A549 (cell line): ENCODE measurements around the gene GTF2H4. TPM values are rescaled to one million over a fixed set of nuclear protein-coding genes. Genes with fewer than 3 reads are reported as not detected.
"Not testable (repeated sequence)": the region's sequence is repeated elsewhere in the genome, so short reads cannot be mapped to it uniquely, and the experiment has no call there.

Experiments
- ATAC-seq, 2 experiments: fragments of 200-7000 bp in 1 of 2; fragments of >200 bp in 1 of 2; cut with Nextera tagmentation in 1 of 2; cut with Tn5 transposase in 1 of 2; 3 replicates each; pipeline versions ENCODE4 v1.8.0 to v1.9.1; 2018 to 2020; ENCODE audit warnings: mild to moderate bottlenecking in 1 of 2, moderate library complexity in 1 of 2
- CTCF ChIA-PET: fragments of 300-600 bp; sonication (Branson Sonifier 250); formaldehyde crosslinking; extraction: SDS; loops from one replicate; lab custom pipeline; 2021; ENCODE audit warnings: antibody characterized with exemption, inconsistent platforms; lab: Yijun Ruan, JAX
- POLR2A ChIA-PET: fragments of 350-600 bp; formaldehyde crosslinking; extraction: SDS; loops from one replicate; lab custom pipeline; 2021; ENCODE audit warnings: antibody characterized with exemption, inconsistent platforms; lab: Yijun Ruan, JAX
- DNase-seq, 2 experiments: peaks; one replicate each; pipeline versions ENCODE4 v3.0.0 to v3.0.0-alpha.2; 2011 to 2016; ENCODE audit warnings: low read depth in 1 of 2, low spot score in 1 of 2
- FAIRE-seq: peaks from 2 replicates; lab custom pipeline; 2011; peaks lifted over from hg19 to GRCh38; lab: Jason Lieb, UNC
- H3K27ac ChIP-seq, 2 experiments: fragments of >200 bp; sonication (Bioruptor Twin); formaldehyde crosslinking; 3 replicates each; pipeline ENCODE4 v1.5.1; 2016 to 2017
- H3K4me1 ChIP-seq: fragments of >200 bp; sonication (Bioruptor Twin); formaldehyde crosslinking; 3 replicates; pipeline ENCODE4 v1.6.1; 2016
- H3K4me2 ChIP-seq: fragments of >200 bp; sonication (Bioruptor Twin); formaldehyde crosslinking; 3 replicates; pipeline ENCODE4 v1.6.1; 2016
- H3K4me3 ChIP-seq: fragments of >200 bp; sonication (Bioruptor Twin); formaldehyde crosslinking; 3 replicates; pipeline ENCODE4 v1.5.1; 2016
- H3K9me3 ChIP-seq: fragments of >200 bp; sonication (Bioruptor Twin); formaldehyde crosslinking; 3 replicates; pipeline ENCODE4 v1.6.1; 2016
- CBX2 ChIP-seq: fragments of 200-600 bp; sonication (generic); IDR thresholded peaks from 2 replicates; pipeline ENCODE4 v1.6.1; 2016; ENCODE audit warnings: low read depth, mild to moderate bottlenecking, borderline replicate concordance
- EHF ChIP-seq: fragments of 250-450 bp; sonication (Bioruptor Pico); IDR thresholded peaks from 2 replicates; pipeline ENCODE4 v1.5.0; 2020; ENCODE audit warnings: mild to moderate bottlenecking
- EP300 ChIP-seq, 2 experiments: fragments of >200 bp; sonication (Bioruptor Twin); formaldehyde crosslinking; IDR thresholded peaks; 2 replicates in 1 of 2; 3 replicates in 1 of 2; pipeline ENCODE4 v1.6.1; 2016 to 2017
- FOSB ChIP-seq: fragments of 250-450 bp; sonication (Bioruptor Pico); IDR thresholded peaks from 2 replicates; pipeline ENCODE4 v1.5.0; 2020; ENCODE audit warnings: mild to moderate bottlenecking, moderate library complexity
- HOXA7 ChIP-seq: fragments of 250-450 bp; sonication (Bioruptor Pico); IDR thresholded peaks from 2 replicates; pipeline ENCODE4 v1.5.0; 2020; ENCODE audit warnings: mild to moderate bottlenecking, moderate library complexity
- HOXB13 ChIP-seq: fragments of 250-450 bp; sonication (Bioruptor Pico); IDR thresholded peaks from 2 replicates; pipeline ENCODE4 v1.5.0; 2020; ENCODE audit warnings: low read depth, mild to moderate bottlenecking, moderate library complexity
- KDM1A ChIP-seq: fragments of 200-600 bp; sonication (generic); IDR thresholded peaks from 2 replicates; pipeline ENCODE4 v1.6.1; 2016; ENCODE audit warnings: low read depth, mild to moderate bottlenecking
- POLR2AphosphoS2 ChIP-seq: conservative IDR thresholded peaks from 2 replicates; pipeline ENCODE4 v1.6.1; 2012; ENCODE audit warnings: low read length, improper control_type of control experiment, inconsistent platforms
- RAD21 ChIP-seq, 2 experiments: fragments of >200 bp in 1 of 2; sonication (Bioruptor Twin) in 1 of 2; formaldehyde crosslinking in 1 of 2; IDR thresholded peaks in 1 of 2; conservative IDR thresholded peaks in 1 of 2; 2 replicates in 1 of 2; 3 replicates in 1 of 2; pipeline ENCODE4 v1.6.1; 2012 to 2018; ENCODE audit warnings: inconsistent platforms in 1 of 2
- RARB ChIP-seq: fragments of 250-450 bp; sonication (Bioruptor Pico); IDR thresholded peaks from 2 replicates; pipeline ENCODE4 v1.8.0; 2021; ENCODE audit warnings: mild to moderate bottlenecking, moderate library complexity
- SREBF2 ChIP-seq: fragments of 450-650 bp; IDR thresholded peaks from 2 replicates; pipeline ENCODE4 v1.6.1; 2014; ENCODE audit warnings: mild to moderate bottlenecking, moderate library complexity
- WGBS: methylation state at CpG from one replicate; pipeline ENCODE4 v1.1.6; 2017; ENCODE audit errors: missing lambda C conversion rate; 5-methylcytosine and 5-hydroxymethylcytosine counted together
- polyA plus RNA-seq, 4 experiments: library from polyadenylated mRNA; depleted of rRNA in 3 of 4; stranded (reverse); fragments of >200 nt; fragmentation: RNase III in 1 of 4; extraction: RNeasy Plus Mini Kit Qiagen cat#74134 plus additional on column Dnase treatment in 1 of 4; gene quantifications; 2 replicates in 3 of 4; 3 replicates in 1 of 4; pipeline ENCODE4 v1.2.3, GENCODE V29; 2011 to 2017
- TF ChIP-seq, protein P1 (sequence below): fragments of >200 bp; sonication (Bioruptor Twin); formaldehyde crosslinking; IDR thresholded peaks from 3 replicates; pipeline ENCODE4 v1.6.1; 2016
- TF ChIP-seq, protein P2 (sequence below): IDR thresholded peaks from 2 replicates; pipeline ENCODE4 v1.6.1; 2012; ENCODE audit warnings: low read depth, borderline replicate concordance
- TF ChIP-seq, protein P3 (sequence below): fragments of 250-450 bp; sonication (Bioruptor Pico); IDR thresholded peaks from 2 replicates; pipeline ENCODE4 v1.5.0; 2021; ENCODE audit warnings: mild to moderate bottlenecking, moderate library complexity, borderline replicate concordance
- TF ChIP-seq, protein P4 (sequence below): IDR thresholded peaks from 2 replicates; pipeline ENCODE4 v1.6.1; 2012
- TF ChIP-seq, protein P5 (sequence below): fragments of 250-450 bp; sonication (Bioruptor Pico); IDR thresholded peaks from 2 replicates; pipeline ENCODE4 v1.5.0; 2020; ENCODE audit warnings: low read depth, mild to moderate bottlenecking, moderate library complexity
- TF ChIP-seq, protein P6 (sequence below): fragments of 150-350 bp; IDR thresholded peaks from 2 replicates; pipeline ENCODE4 v1.6.1; 2014; ENCODE audit warnings: low read depth, mild to moderate bottlenecking, low read length

Gene GTF2H4
- polyA plus RNA-seq, 2 of the 4 experiments (the other 2 are of a cell fraction) = 19.7 to 24.1 TPM

DNA sequence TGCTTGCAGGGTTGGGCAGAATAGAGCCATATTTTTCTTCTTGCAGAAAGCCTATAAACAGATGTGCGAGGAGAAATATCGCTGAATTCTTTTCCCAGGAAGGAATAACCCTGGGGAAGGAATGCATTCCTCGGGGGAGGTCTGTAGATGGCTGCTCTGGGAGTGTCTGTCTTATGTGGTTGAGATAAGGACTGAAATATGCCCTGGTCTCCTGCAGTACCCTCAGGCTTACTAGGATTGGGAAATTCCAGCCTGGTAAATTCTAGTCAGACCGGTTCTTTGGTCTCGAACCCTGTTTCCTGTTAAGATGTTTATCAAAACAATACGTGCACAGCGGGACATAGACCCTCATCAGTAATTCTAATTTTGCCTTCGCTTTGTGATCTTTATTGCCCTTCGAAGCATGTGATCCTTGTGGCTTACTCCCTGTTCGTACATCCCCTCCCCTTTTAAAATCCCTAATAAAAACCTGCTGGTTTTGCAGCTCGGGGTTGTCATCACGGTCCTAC, 38.7 kb upstream of the GTF2H4 start:
- POLR2A ChIA-PET, CTCF ChIA-PET, H3K27ac ChIP-seq, ATAC-seq, DNase-seq, H3K4me2 ChIP-seq, FAIRE-seq, H3K4me3 ChIP-seq, H3K4me1 ChIP-seq: not testable (repeated sequence)
- H3K9me3 ChIP-seq = peaks cover 17% of the 10 kb centered on the region; the same call in 2 of the 3 replicates
- WGBS = 63% methylated on average over 12 of the region's 12 CpGs

DNA sequence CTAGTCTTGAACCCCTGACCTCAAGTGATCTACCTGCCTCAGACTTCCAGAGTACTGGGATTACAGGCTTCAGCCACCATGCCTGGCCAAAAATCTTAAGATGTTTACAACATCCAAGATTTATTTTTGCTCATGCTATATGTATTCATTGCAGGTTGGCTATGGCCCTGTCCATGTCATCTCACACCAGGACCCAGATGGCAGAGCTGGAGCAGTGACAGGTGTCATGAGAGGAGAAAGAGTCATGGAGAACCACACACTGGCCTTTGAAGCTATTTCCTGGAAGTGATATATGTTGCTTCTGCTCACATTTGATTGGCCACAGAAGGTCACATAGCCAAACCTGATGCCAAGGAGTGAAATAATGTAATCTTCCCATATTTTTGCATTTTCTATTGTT, 37.5 kb upstream of the GTF2H4 start:
- ATAC-seq (no peak), DNase-seq (no peak), FAIRE-seq (no peak)
- H3K4me2 ChIP-seq = no peak overlapping the region
- no peak for TF ChIP-seq POLR2AphosphoS2
- no peak for TF ChIP-seq SREBF2
- TF ChIP-seq, protein P1, sequence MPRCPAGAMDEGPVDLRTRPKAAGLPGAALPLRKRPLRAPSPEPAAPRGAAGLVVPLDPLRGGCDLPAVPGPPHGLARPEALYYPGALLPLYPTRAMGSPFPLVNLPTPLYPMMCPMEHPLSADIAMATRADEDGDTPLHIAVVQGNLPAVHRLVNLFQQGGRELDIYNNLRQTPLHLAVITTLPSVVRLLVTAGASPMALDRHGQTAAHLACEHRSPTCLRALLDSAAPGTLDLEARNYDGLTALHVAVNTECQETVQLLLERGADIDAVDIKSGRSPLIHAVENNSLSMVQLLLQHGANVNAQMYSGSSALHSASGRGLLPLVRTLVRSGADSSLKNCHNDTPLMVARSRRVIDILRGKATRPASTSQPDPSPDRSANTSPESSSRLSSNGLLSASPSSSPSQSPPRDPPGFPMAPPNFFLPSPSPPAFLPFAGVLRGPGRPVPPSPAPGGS = no peak
- TF ChIP-seq, protein P2, sequence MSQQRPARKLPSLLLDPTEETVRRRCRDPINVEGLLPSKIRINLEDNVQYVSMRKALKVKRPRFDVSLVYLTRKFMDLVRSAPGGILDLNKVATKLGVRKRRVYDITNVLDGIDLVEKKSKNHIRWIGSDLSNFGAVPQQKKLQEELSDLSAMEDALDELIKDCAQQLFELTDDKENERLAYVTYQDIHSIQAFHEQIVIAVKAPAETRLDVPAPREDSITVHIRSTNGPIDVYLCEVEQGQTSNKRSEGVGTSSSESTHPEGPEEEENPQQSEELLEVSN = no peak
- TF ChIP-seq, protein P3, sequence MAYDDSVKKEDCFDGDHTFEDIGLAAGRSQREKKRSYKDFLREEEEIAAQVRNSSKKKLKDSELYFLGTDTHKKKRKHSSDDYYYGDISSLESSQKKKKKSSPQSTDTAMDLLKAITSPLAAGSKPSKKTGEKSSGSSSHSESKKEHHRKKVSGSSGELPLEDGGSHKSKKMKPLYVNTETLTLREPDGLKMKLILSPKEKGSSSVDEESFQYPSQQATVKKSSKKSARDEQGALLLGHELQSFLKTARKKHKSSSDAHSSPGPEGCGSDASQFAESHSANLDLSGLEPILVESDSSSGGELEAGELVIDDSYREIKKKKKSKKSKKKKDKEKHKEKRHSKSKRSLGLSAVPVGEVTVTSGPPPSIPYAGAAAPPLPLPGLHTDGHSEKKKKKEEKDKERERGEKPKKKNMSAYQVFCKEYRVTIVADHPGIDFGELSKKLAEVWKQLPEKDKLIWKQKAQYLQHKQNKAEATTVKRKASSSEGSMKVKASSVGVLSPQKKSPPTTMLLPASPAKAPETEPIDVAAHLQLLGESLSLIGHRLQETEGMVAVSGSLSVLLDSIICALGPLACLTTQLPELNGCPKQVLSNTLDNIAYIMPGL = no peak
- TF ChIP-seq, protein P4, sequence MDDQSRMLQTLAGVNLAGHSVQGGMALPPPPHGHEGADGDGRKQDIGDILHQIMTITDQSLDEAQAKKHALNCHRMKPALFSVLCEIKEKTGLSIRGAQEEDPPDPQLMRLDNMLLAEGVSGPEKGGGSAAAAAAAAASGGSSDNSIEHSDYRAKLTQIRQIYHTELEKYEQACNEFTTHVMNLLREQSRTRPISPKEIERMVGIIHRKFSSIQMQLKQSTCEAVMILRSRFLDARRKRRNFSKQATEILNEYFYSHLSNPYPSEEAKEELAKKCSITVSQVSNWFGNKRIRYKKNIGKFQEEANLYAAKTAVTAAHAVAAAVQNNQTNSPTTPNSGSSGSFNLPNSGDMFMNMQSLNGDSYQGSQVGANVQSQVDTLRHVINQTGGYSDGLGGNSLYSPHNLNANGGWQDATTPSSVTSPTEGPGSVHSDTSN = no peak
- TF ChIP-seq KDM1A = no peak
- TF ChIP-seq EHF (CRISPR knock-in tag) = no peak
- TF ChIP-seq, protein P5, sequence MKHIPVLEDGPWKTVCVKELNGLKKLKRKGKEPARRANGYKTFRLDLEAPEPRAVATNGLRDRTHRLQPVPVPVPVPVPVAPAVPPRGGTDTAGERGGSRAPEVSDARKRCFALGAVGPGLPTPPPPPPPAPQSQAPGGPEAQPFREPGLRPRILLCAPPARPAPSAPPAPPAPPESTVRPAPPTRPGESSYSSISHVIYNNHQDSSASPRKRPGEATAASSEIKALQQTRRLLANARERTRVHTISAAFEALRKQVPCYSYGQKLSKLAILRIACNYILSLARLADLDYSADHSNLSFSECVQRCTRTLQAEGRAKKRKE = no peak
- TF ChIP-seq HOXA7 (CRISPR knock-in tag) = no peak
- TF ChIP-seq CBX2 = no peak
- TF ChIP-seq FOSB (CRISPR knock-in tag) = no peak
- H3K9me3 ChIP-seq = peaks cover 17% of the 10 kb centered on the region; the same call in 2 of the 3 replicates
- no peak overlapping the region for H3K27ac ChIP-seq
- no peak overlapping the region for H3K4me3 ChIP-seq
- ChIA-PET POLR2A (no interaction called here), CTCF (interaction anchor here (1.1 kb wide), 1 partner anchor 140 kb away, joined by 3 read pairs; no protein-coding TSS in a partner anchor)
- no peaks in the 10 kb centered on the region for H3K4me1 ChIP-seq

DNA sequence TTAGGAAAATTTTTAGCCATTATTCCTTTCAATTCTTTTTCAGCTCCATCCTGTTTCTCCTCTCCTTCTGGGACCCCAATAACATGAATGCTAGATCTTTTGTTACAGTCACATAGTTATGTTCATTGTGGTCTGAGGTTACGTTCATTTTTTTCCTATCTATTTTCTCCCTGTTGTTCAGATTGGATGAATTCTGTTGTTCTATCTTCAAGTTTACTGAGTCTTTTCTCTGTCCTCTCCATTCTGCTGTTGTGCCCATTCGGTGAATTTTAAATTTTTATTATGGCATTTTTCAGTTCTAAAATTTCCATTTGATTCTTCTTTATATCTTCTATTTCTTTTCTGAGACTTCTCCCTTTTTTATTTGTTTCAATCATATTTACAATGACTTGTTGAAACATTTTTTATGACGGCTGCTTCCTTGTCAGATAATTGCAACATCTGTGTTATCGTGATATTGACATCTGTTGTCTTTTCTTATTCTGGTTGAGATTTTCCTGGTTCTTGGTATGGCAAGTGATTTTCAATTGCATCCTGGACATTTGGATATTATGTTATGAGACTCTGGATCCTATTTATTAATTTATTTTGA, 36.3 kb upstream of the GTF2H4 start:
- Histone ChIP-seq H3K4me1 (no peaks in the 10 kb centered on the region; the same call in 2 of the 3 replicates), H3K4me2 (no peak overlapping the region), H3K4me3 (no peak overlapping the region), H3K9me3 (peaks cover 17% of the 10 kb centered on the region; the same call in 2 of the 3 replicates), H3K27ac (no peak overlapping the region)
- no peak for DNase-seq
- 71% methylated on average over 4 of the region's 4 CpGs for WGBS
- FAIRE-seq = no peak
- TF ChIP-seq, protein P6, sequence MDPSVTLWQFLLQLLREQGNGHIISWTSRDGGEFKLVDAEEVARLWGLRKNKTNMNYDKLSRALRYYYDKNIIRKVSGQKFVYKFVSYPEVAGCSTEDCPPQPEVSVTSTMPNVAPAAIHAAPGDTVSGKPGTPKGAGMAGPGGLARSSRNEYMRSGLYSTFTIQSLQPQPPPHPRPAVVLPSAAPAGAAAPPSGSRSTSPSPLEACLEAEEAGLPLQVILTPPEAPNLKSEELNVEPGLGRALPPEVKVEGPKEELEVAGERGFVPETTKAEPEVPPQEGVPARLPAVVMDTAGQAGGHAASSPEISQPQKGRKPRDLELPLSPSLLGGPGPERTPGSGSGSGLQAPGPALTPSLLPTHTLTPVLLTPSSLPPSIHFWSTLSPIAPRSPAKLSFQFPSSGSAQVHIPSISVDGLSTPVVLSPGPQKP = no peak
- TF ChIP-seq RARB (CRISPR knock-in tag) = no peak
- TF ChIP-seq EP300 (IDR thresholded peaks at IDR 0.05) = no peak
- no peak for TF ChIP-seq RAD21 (conservative IDR thresholded peaks at IDR 0.05 in 1 of 2, IDR thresholded peaks at IDR 0.05 in 1 of 2)
- TF ChIP-seq, protein P3 = no peak
- TF ChIP-seq HOXB13 (CRISPR knock-in tag) = no peak
- TF ChIP-seq SREBF2 = no peak
- TF ChIP-seq KDM1A = no peak
- POLR2A ChIA-PET = no interaction called here
- no peak for ATAC-seq
- CTCF ChIA-PET = no interaction called here
